HepG2 (cell line): Measurements from ENCODE around the gene GPR156. TPM values are rescaled to one million over a fixed set of nuclear protein-coding genes. Genes with fewer than 3 reads are reported as not detected.

ENCODE experiments used
- ATAC-seq: fragments of 200-7000 bp; cut with Tn5 transposase; 3 replicates; pipeline ENCODE4 v1.9.1; 2020; ENCODE audit warnings: mild to moderate bottlenecking, moderate library complexity
- BruUV-seq: library from RNA; stranded (reverse); fragments of 400-500 nt; replicated peaks from 2 replicates; lab custom pipeline; 2021; lab: Mats Ljungman, UMichigan
- CTCF ChIA-PET: fragments of 300-600 bp; formaldehyde crosslinking; extraction: SDS; loops from one replicate; lab custom pipeline; 2021; ENCODE audit warnings: low total read pairs, inconsistent platforms, low intra/inter-chr PET ratio; lab: Yijun Ruan, JAX
- POLR2A ChIA-PET: fragments of 350-600 bp; sonication (Branson Sonifier 250); formaldehyde crosslinking; loops from one replicate; lab custom pipeline; 2020; ENCODE audit warnings: antibody characterized with exemption, inconsistent platforms; lab: Yijun Ruan, JAX
- DNase-seq: peaks from one replicate; pipeline ENCODE4 v3.0.0-alpha.2; 2015; ENCODE audit warnings: low spot score
- FAIRE-seq: peaks from 3 replicates; lab custom pipeline; 2011; peaks lifted over from hg19 to GRCh38; lab: Jason Lieb, UNC
- H2AFZ ChIP-seq: one replicate; pipeline ENCODE4 v1.6.1; 2011; ENCODE audit warnings: low read length, inconsistent platforms
- H3K27ac ChIP-seq: fragments of 300-600 bp; 3 replicates; pipeline ENCODE4 v1.8.0; 2011; ENCODE audit warnings: mixed run types, mild to moderate bottlenecking, mixed read lengths, low read length, inconsistent platforms; ENCODE audit not compliant: insufficient read depth; ENCODE audit errors: extremely low read length
- H3K27me3 ChIP-seq, 2 experiments: fragments of 200-600 bp in 1 of 2; 2 replicates in 1 of 2; 3 replicates in 1 of 2; pipeline versions ENCODE4 v1.6.0 to v1.8.0; 2011; ENCODE audit warnings: low read length in 2 of 2, mild to moderate bottlenecking in 2 of 2, moderate library complexity in 2 of 2, inconsistent platforms in 1 of 2; ENCODE audit not compliant: insufficient read depth in 2 of 2, control insufficient read depth in 1 of 2
- H3K36me3 ChIP-seq, 2 experiments: fragments of 200-600 bp in 1 of 2; replicated peaks in 1 of 2; 2 replicates in 1 of 2; 3 replicates in 1 of 2; pipeline versions ENCODE4 v1.5.1 to v1.8.0; 2011; ENCODE audit warnings: low read length in 2 of 2, inconsistent platforms in 1 of 2; ENCODE audit not compliant: insufficient read depth in 2 of 2, control insufficient read depth in 1 of 2
- H3K4me1 ChIP-seq: 2 replicates; pipeline ENCODE4 v1.5.1; 2012; ENCODE audit warnings: low read length, inconsistent platforms; ENCODE audit not compliant: insufficient read depth
- H3K4me2 ChIP-seq: 2 replicates; pipeline ENCODE4 v1.6.0; 2011; ENCODE audit warnings: low read depth, low read length, inconsistent platforms
- H3K4me3 ChIP-seq, 3 experiments: fragments of 200-600 bp in 1 of 3; sonication (generic), shearing (Covaris generic) in 1 of 3; replicated peaks in 1 of 3; 2 replicates each; pipeline ENCODE4 v1.5.1; 2011 to 2016; ENCODE audit warnings: low read length in 3 of 3, inconsistent platforms in 2 of 3, low read depth in 2 of 3, mild to moderate bottlenecking in 2 of 3, control low read depth in 1 of 3, mixed read lengths in 1 of 3; ENCODE audit not compliant: insufficient read depth in 1 of 3
- H3K79me2 ChIP-seq: one replicate; pipeline ENCODE4 v1.6.1; 2011; ENCODE audit warnings: low read length, inconsistent platforms; ENCODE audit not compliant: insufficient read depth
- H3K9ac ChIP-seq: 2 replicates; pipeline ENCODE4 v1.6.0; 2011; ENCODE audit warnings: mild to moderate bottlenecking, low read depth, low read length, inconsistent platforms; ENCODE audit not compliant: insufficient read depth
- H3K9me3 ChIP-seq: 2 replicates; pipeline ENCODE4 v1.5.1; 2012; ENCODE audit warnings: mild to moderate bottlenecking, low read length
- H4K20me1 ChIP-seq: 2 replicates; pipeline ENCODE4 v1.6.0; 2011; ENCODE audit warnings: inconsistent platforms, mild to moderate bottlenecking, low read length, moderate library complexity; ENCODE audit not compliant: insufficient read depth
- BCL6 ChIP-seq: IDR thresholded peaks from 2 replicates; pipeline ENCODE4 v1.6.1; 2016; ENCODE audit warnings: missing genetic modification reagents, missing compliant biosample characterization
- GATAD2A ChIP-seq: IDR thresholded peaks from 2 replicates; pipeline ENCODE4 v1.6.1; 2016
- HNRNPUL1 ChIP-seq: fragments of 200-400 bp; formaldehyde crosslinking; IDR thresholded peaks from 2 replicates; pipeline ENCODE4 v1.6.1; 2017; ENCODE audit warnings: low read depth, mild to moderate bottlenecking, low read length, moderate library complexity
- HOXA9 ChIP-seq: sonication (generic); formaldehyde crosslinking; IDR thresholded peaks from 2 replicates; pipeline ENCODE4 v1.8.1; 2022; ENCODE audit warnings: missing genetic modification reagents, mild to moderate bottlenecking, moderate library complexity, borderline replicate concordance
- MYC ChIP-seq: sonication (generic); formaldehyde crosslinking; IDR thresholded peaks from 2 replicates; pipeline ENCODE4 v1.9.0; 2021; ENCODE audit warnings: missing genetic modification reagents, borderline replicate concordance
- ZNF205 ChIP-seq: IDR thresholded peaks from 2 replicates; pipeline ENCODE4 v1.6.1; 2018; ENCODE audit warnings: missing biosample characterization, missing genetic modification reagents
- ZNF331 ChIP-seq: sonication (generic); formaldehyde crosslinking; IDR thresholded peaks from 2 replicates; pipeline ENCODE4 v1.4.0; 2020; ENCODE audit warnings: missing genetic modification reagents
- ZNF713 ChIP-seq: sonication (generic); formaldehyde crosslinking; IDR thresholded peaks from 2 replicates; pipeline ENCODE4 v1.4.0; 2020; ENCODE audit warnings: mild to moderate bottlenecking, missing genetic modification reagents
- WGBS: methylation state at CpG from one replicate; pipeline ENCODE4 v1.1.6; 2017; ENCODE audit warnings: low lambda C conversion rate; 5-methylcytosine and 5-hydroxymethylcytosine counted together
- in situ Hi-C: cut with HindIII; loops from 2 replicates; pipeline ENCODE4 v1.10.0; 2017; ENCODE audit warnings: low pct_unique_long_range_greater_than_20kb; ENCODE audit not compliant: extremely low pct_ligation_motif_present
- intact Hi-C: fragments of 100-400 bp; cut with micrococcal nuclease; formaldehyde crosslinking; loops from one replicate; pipeline ENCODE4 v1.10.0; 2022; ENCODE audit not compliant: unreplicated experiment
- polyA plus RNA-seq, 8 experiments: library from polyadenylated mRNA; depleted of rRNA in 3 of 8; stranded (reverse) in 7 of 8; unstranded in 1 of 8; fragments of >200 nt; fragmentation: Illumina TruSeq in 4 of 8; extraction: Trizol in 4 of 8; gene quantifications; 2 replicates each; pipeline versions ENCODE4 v1.2.1 to v1.2.3, GENCODE V29; 2011 to 2016; ENCODE audit warnings: low read depth in 4 of 8, missing spikeins in 1 of 8, mixed read lengths in 1 of 8; ENCODE audit not compliant: insufficient read depth in 1 of 8
- total RNA-seq, 5 experiments: library from RNA; depleted of rRNA; stranded (reverse); fragments of >200 nt; fragmentation: Illumina TruSeq; extraction: Trizol; gene quantifications; 2 replicates each; pipeline ENCODE4 v1.2.3, GENCODE V29; 2016; ENCODE audit warnings: low read depth in 1 of 5
- TF ChIP-seq, protein P1 (sequence below): sonication (generic); formaldehyde crosslinking; IDR thresholded peaks from 2 replicates; pipeline ENCODE4 v1.4.0; 2020; ENCODE audit warnings: missing genetic modification reagents, borderline replicate concordance
- TF ChIP-seq, protein P2 (sequence below): sonication (generic); formaldehyde crosslinking; conservative IDR thresholded peaks from 2 replicates; pipeline ENCODE4 v1.8.1; 2023; ENCODE audit warnings: missing genetic modification reagents
- TF ChIP-seq, protein P3 (sequence below): sonication (generic); formaldehyde crosslinking; IDR thresholded peaks from 2 replicates; pipeline ENCODE4 v1.4.0; 2020; ENCODE audit warnings: low read depth, mild to moderate bottlenecking, missing genetic modification reagents
- TF ChIP-seq, protein P4 (sequence below): sonication (generic); formaldehyde crosslinking; IDR thresholded peaks from 2 replicates; pipeline ENCODE4 v1.4.0; 2020; ENCODE audit warnings: missing genetic modification reagents
- TF ChIP-seq, protein P5 (sequence below): IDR thresholded peaks from 2 replicates; pipeline ENCODE4 v1.4.0; 2020; ENCODE audit warnings: mild to moderate bottlenecking, missing genetic modification reagents

Gene GPR156
- total and polyA plus RNA-seq, 2 of the 13 experiments (the other 11 are each of a cell fraction or from before 2014, with no cell fraction given), result not detected

DNA sequence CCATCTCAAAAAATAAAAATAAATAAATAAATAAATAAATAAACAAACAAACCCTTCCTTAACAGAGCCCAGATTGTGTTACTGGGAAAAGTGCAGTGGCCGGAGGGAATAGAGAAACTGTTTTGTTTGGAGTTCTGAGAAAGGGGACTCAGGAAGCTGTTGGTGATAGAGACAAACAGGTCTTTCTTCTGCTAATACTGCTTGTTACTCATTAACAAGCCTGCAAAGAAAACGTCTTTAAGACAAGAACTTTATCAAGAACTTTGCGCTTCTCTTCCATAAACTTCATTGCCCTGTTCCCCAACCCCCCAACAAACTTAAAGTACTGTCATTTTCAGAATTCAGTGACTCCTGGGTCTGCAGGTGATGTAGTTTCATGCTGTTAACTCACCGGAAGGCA lies 122.0 kb downstream of the GPR156 start:
- intact Hi-C loops, result no loop called here
- H2AFZ ChIP-seq, result peak overlapping the region; percentile 80
- H3K36me3 ChIP-seq, result no peaks in the 10 kb centered on the region
- no peak overlapping the region for H3K27ac ChIP-seq
- peak overlapping the region; percentile 65 for H3K4me2 ChIP-seq
- CTCF ChIA-PET, result no interaction called here
- WGBS, result 12% methylated on average over 4 of the region's 4 CpGs
- H3K79me2 ChIP-seq, result no peaks in the 10 kb centered on the region
- ATAC-seq (peak; percentile 53; the same call in 2 of the 3 replicates), FAIRE-seq (peak; percentile 76), DNase-seq (peak; percentile 29)
- no peaks in the 10 kb centered on the region for H3K27me3 ChIP-seq
- H3K9me3 ChIP-seq, result no peaks in the 10 kb centered on the region
- peaks cover 56% of the 10 kb centered on the region for H3K4me1 ChIP-seq
- peak overlapping the region in 2 of 3 experiments; percentile 14 to 27; a peak in 2 of 6 replicates for H3K4me3 ChIP-seq
- in situ Hi-C loops, result no loop called here
- BruUV-seq, result no TSS peak
- no peak overlapping the region for H3K9ac ChIP-seq
- H4K20me1 ChIP-seq, result no peaks in the 10 kb centered on the region
- POLR2A ChIA-PET, result interaction anchor here (2.1 kb wide), 1 partner anchor 68 kb away, joined by 5 read pairs; no protein-coding TSS in a partner anchor
- TF ChIP-seq HNRNPUL1 (peak; percentile 83), ZNF205 (CRISPR knock-in tag) (no peak), GATAD2A (peak; percentile 38), MYC (CRISPR knock-in tag) (no peak), ZNF713 (CRISPR knock-in tag) (no peak), HOXA9 (CRISPR knock-in tag) (no peak), BCL6 (CRISPR knock-in tag) (0 out of 2 replicates have a peak, but pooled peaks have one; percentile 53), ZNF331 (CRISPR knock-in tag) (no peak; the same call in 1 of the 2 replicates)
- TF ChIP-seq, protein P1, sequence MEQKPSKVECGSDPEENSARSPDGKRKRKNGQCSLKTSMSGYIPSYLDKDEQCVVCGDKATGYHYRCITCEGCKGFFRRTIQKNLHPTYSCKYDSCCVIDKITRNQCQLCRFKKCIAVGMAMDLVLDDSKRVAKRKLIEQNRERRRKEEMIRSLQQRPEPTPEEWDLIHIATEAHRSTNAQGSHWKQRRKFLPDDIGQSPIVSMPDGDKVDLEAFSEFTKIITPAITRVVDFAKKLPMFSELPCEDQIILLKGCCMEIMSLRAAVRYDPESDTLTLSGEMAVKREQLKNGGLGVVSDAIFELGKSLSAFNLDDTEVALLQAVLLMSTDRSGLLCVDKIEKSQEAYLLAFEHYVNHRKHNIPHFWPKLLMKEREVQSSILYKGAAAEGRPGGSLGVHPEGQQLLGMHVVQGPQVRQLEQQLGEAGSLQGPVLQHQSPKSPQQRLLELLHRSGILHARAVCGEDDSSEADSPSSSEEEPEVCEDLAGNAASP (CRISPR knock-in tag), result 0 out of 2 replicates have a peak, but pooled peaks have one; percentile 32
- TF ChIP-seq, protein P2, sequence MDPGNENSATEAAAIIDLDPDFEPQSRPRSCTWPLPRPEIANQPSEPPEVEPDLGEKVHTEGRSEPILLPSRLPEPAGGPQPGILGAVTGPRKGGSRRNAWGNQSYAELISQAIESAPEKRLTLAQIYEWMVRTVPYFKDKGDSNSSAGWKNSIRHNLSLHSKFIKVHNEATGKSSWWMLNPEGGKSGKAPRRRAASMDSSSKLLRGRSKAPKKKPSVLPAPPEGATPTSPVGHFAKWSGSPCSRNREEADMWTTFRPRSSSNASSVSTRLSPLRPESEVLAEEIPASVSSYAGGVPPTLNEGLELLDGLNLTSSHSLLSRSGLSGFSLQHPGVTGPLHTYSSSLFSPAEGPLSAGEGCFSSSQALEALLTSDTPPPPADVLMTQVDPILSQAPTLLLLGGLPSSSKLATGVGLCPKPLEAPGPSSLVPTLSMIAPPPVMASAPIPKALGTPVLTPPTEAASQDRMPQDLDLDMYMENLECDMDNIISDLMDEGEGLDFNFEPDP (CRISPR knock-in tag), result no peak
- TF ChIP-seq, protein P3, sequence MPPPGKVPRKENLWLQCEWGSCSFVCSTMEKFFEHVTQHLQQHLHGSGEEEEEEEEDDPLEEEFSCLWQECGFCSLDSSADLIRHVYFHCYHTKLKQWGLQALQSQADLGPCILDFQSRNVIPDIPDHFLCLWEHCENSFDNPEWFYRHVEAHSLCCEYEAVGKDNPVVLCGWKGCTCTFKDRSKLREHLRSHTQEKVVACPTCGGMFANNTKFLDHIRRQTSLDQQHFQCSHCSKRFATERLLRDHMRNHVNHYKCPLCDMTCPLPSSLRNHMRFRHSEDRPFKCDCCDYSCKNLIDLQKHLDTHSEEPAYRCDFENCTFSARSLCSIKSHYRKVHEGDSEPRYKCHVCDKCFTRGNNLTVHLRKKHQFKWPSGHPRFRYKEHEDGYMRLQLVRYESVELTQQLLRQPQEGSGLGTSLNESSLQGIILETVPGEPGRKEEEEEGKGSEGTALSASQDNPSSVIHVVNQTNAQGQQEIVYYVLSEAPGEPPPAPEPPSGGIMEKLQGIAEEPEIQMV (CRISPR knock-in tag), result no peak
- TF ChIP-seq, protein P4, sequence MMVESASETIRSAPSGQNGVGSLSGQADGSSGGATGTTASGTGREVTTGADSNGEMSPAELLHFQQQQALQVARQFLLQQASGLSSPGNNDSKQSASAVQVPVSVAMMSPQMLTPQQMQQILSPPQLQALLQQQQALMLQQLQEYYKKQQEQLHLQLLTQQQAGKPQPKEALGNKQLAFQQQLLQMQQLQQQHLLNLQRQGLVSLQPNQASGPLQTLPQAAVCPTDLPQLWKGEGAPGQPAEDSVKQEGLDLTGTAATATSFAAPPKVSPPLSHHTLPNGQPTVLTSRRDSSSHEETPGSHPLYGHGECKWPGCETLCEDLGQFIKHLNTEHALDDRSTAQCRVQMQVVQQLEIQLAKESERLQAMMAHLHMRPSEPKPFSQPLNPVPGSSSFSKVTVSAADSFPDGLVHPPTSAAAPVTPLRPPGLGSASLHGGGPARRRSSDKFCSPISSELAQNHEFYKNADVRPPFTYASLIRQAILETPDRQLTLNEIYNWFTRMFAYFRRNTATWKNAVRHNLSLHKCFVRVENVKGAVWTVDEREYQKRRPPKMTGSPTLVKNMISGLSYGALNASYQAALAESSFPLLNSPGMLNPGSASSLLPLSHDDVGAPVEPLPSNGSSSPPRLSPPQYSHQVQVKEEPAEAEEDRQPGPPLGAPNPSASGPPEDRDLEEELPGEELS (CRISPR knock-in tag), result peak; percentile 56; the same call in 1 of the 2 replicates
- TF ChIP-seq, protein P5, sequence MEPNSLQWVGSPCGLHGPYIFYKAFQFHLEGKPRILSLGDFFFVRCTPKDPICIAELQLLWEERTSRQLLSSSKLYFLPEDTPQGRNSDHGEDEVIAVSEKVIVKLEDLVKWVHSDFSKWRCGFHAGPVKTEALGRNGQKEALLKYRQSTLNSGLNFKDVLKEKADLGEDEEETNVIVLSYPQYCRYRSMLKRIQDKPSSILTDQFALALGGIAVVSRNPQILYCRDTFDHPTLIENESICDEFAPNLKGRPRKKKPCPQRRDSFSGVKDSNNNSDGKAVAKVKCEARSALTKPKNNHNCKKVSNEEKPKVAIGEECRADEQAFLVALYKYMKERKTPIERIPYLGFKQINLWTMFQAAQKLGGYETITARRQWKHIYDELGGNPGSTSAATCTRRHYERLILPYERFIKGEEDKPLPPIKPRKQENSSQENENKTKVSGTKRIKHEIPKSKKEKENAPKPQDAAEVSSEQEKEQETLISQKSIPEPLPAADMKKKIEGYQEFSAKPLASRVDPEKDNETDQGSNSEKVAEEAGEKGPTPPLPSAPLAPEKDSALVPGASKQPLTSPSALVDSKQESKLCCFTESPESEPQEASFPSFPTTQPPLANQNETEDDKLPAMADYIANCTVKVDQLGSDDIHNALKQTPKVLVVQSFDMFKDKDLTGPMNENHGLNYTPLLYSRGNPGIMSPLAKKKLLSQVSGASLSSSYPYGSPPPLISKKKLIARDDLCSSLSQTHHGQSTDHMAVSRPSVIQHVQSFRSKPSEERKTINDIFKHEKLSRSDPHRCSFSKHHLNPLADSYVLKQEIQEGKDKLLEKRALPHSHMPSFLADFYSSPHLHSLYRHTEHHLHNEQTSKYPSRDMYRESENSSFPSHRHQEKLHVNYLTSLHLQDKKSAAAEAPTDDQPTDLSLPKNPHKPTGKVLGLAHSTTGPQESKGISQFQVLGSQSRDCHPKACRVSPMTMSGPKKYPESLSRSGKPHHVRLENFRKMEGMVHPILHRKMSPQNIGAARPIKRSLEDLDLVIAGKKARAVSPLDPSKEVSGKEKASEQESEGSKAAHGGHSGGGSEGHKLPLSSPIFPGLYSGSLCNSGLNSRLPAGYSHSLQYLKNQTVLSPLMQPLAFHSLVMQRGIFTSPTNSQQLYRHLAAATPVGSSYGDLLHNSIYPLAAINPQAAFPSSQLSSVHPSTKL (CRISPR knock-in tag), result peak; percentile 46; the same call in 1 of the 2 replicates
